VCaP (cell line): Measurements from ENCODE around the gene ZNF564.
"Not testable (repeated sequence)": the region's sequence is repeated elsewhere in the genome, so short reads cannot be mapped to it uniquely, and the experiment has no call there.

ENCODE experiments used
- H3K27ac ChIP-seq: fragments of 450-650 bp; 2 replicates; pipeline ENCODE4 v1.5.1; 2017
- CTCF ChIP-seq: fragments of 450-650 bp; conservative IDR thresholded peaks from 2 replicates; pipeline ENCODE4 v1.5.1; 2017; ENCODE audit warnings: mild to moderate bottlenecking, moderate library complexity

Gene ZNF564

GRCh38 chr19:12574036-12574435 lies 22.8 kb upstream of the ZNF564 start:
- no peak for TF ChIP-seq CTCF
- no peak overlapping the region for H3K27ac ChIP-seq

- H3K27ac ChIP-seq = no peak overlapping the region
- TF ChIP-seq CTCF = no peak
These were observed 16.7 kb upstream of the ZNF564 start for GRCh38 chr19:12567951-12568350.

GRCh38 chr19:12566380-12566779 lies 15.1 kb upstream of the ZNF564 start:
- not testable (repeated sequence) for H3K27ac ChIP-seq

GRCh38 chr19:12564016-12564664 lies 12.9 kb upstream of the ZNF564 start:
- TF ChIP-seq CTCF = peak; percentile 93
- no peak overlapping the region for H3K27ac ChIP-seq

GRCh38 chr19:12555456-12555930 lies 4.2 kb upstream of the ZNF564 start:
- H3K27ac ChIP-seq = no peak overlapping the region
- TF ChIP-seq CTCF = no peak

- no peak for TF ChIP-seq CTCF
- H3K27ac ChIP-seq = no peak overlapping the region
These were observed 4.4 kb downstream of the ZNF564 start for GRCh38 chr19:12546903-12547302.

GRCh38 chr19:12546068-12546467 lies 5.2 kb downstream of the ZNF564 start:
- TF ChIP-seq CTCF = no peak

GRCh38 chr19:12545267-12545666 lies 6.0 kb downstream of the ZNF564 start:
- H3K27ac ChIP-seq = no peak overlapping the region
- TF ChIP-seq CTCF = no peak

More at GRCh38 chr19:12546068-12546467, 5.2 kb downstream of the ZNF564 start:
- H3K27ac ChIP-seq = no peak overlapping the region
